WERI-Rb-1 (cell line): ENCODE results near the gene ACKR3.

Experiments used
- DNase-seq: peaks from one replicate; pipeline ENCODE4 v3.0.0-alpha.2; 2020
- H3K27ac ChIP-seq: fragments of 250-450 bp; sonication (Bioruptor Pico); 2 replicates; pipeline ENCODE4 v1.5.1; 2020; ENCODE audit warnings: mild to moderate bottlenecking, moderate library complexity
- H3K27me3 ChIP-seq: fragments of 250-450 bp; sonication (Bioruptor Pico); 2 replicates; pipeline ENCODE4 v1.5.1; 2021; ENCODE audit warnings: mild to moderate bottlenecking, low read depth, moderate library complexity; ENCODE audit not compliant: insufficient read depth, severe bottlenecking
- H3K36me3 ChIP-seq: fragments of 250-450 bp; sonication (Bioruptor Pico); 2 replicates; pipeline ENCODE4 v1.5.1; 2020; ENCODE audit warnings: mild to moderate bottlenecking, moderate library complexity
- H3K4me3 ChIP-seq: 2 replicates; pipeline ENCODE4 v1.5.1; 2011; ENCODE audit warnings: low read depth, mild to moderate bottlenecking, control low read depth, low read length
- H3K9me3 ChIP-seq: fragments of 250-450 bp; sonication (Bioruptor Pico); 2 replicates; pipeline ENCODE4 v1.5.1; 2021; ENCODE audit warnings: mild to moderate bottlenecking, moderate library complexity; ENCODE audit not compliant: severe bottlenecking
- CTCF ChIP-seq: IDR thresholded peaks from 2 replicates; pipeline ENCODE4 v1.5.1; 2011; ENCODE audit warnings: low read depth, mild to moderate bottlenecking, control low read depth, inconsistent platforms, low read length

Gene ACKR3

GRCh38 chr2:236608710-236609109 lies 39.1 kb downstream of the ACKR3 start:
- TF ChIP-seq CTCF: no peak
- no peaks in the 10 kb centered on the region for H3K9me3 ChIP-seq
- no peaks in the 10 kb centered on the region for H3K36me3 ChIP-seq
- no peak for DNase-seq
- no peak overlapping the region for H3K4me3 ChIP-seq
- H3K27ac ChIP-seq: no peak overlapping the region
- no peaks in the 10 kb centered on the region for H3K27me3 ChIP-seq

GRCh38 chr2:236610991-236611821 lies 41.6 kb downstream of the ACKR3 start:
- no peaks in the 10 kb centered on the region for H3K27me3 ChIP-seq
- H3K36me3 ChIP-seq: no peaks in the 10 kb centered on the region
- no peak overlapping the region for H3K27ac ChIP-seq
- TF ChIP-seq CTCF: no peak
- DNase-seq: no peak
- H3K4me3 ChIP-seq: no peak overlapping the region
- no peaks in the 10 kb centered on the region for H3K9me3 ChIP-seq

- no peak for DNase-seq
- H3K27ac ChIP-seq: no peak overlapping the region
- no peak overlapping the region for H3K4me3 ChIP-seq
- H3K36me3 ChIP-seq: no peaks in the 10 kb centered on the region
- no peaks in the 10 kb centered on the region for H3K9me3 ChIP-seq
- TF ChIP-seq CTCF: no peak
- no peaks in the 10 kb centered on the region for H3K27me3 ChIP-seq
Measured at GRCh38 chr2:236612737-236613136, 43.1 kb downstream of the ACKR3 start.

- Histone ChIP-seq H3K27me3 (no peaks in the 10 kb centered on the region), H3K27ac (no peak overlapping the region), H3K4me3 (no peak overlapping the region), H3K36me3 (no peaks in the 10 kb centered on the region), H3K9me3 (no peaks in the 10 kb centered on the region)
- TF ChIP-seq CTCF: no peak
- DNase-seq: peak; percentile 67
Measured at GRCh38 chr2:236613612-236614011, 44.0 kb downstream of the ACKR3 start.

- peak; percentile 79 for DNase-seq
- no peak overlapping the region for H3K4me3 ChIP-seq
- H3K9me3 ChIP-seq: no peaks in the 10 kb centered on the region
- H3K36me3 ChIP-seq: no peaks in the 10 kb centered on the region
- no peaks in the 10 kb centered on the region for H3K27me3 ChIP-seq
- no peak overlapping the region for H3K27ac ChIP-seq
- TF ChIP-seq CTCF: no peak
Measured at GRCh38 chr2:236614551-236614950, 44.9 kb downstream of the ACKR3 start.

GRCh38 chr2:236616031-236616430 lies 46.4 kb downstream of the ACKR3 start:
- no peak for TF ChIP-seq CTCF
- no peak overlapping the region for H3K4me3 ChIP-seq
- no peaks in the 10 kb centered on the region for H3K27me3 ChIP-seq
- DNase-seq: no peak
- no peak overlapping the region for H3K27ac ChIP-seq
- no peaks in the 10 kb centered on the region for H3K36me3 ChIP-seq
- H3K9me3 ChIP-seq: no peaks in the 10 kb centered on the region
